ENCODE measurements around the gene GPX3.

The GPX3 gene

GRCh38 chr5:151020304-151021110 lies at the start of gene GPX3:
TSS of gene GPX3 (plus strand) at chr5:151020591. CDS start at chr5:151020655, 64 bp downstream.
- DNase-seq (ENCODE audit: low read depth in 3 of 3) = peak in 1 of 3 experiments; percentile 27

- DNase-seq (ENCODE audit: low read depth in 3 of 3) = no peak
These were observed 41.8 kb upstream of the GPX3 start for GRCh38 chr5:150978590-150978989.

- DNase-seq (ENCODE audit: low read depth in 3 of 3) = no peak
These were observed 32.6 kb upstream of the GPX3 start for GRCh38 chr5:150987746-150988145.

GRCh38 chr5:150989695-150990094 lies 30.7 kb upstream of the GPX3 start:
- DNase-seq (ENCODE audit: low read depth in 3 of 3) = no peak

GRCh38 chr5:150992705-150993104 lies 27.7 kb upstream of the GPX3 start:
- DNase-seq (ENCODE audit: low read depth in 3 of 3) = no peak

- no peak for DNase-seq (ENCODE audit: low read depth in 3 of 3)
These were observed 27.0 kb upstream of the GPX3 start for GRCh38 chr5:150993422-150993821.

GRCh38 chr5:150993826-150994412 lies 26.5 kb upstream of the GPX3 start:
- no peak for DNase-seq (ENCODE audit: low read depth in 3 of 3)

GRCh38 chr5:150999704-151000442 lies 20.5 kb upstream of the GPX3 start:
- no peak for DNase-seq (ENCODE audit: low read depth in 3 of 3)

- DNase-seq (ENCODE audit: low read depth in 3 of 3) = no peak
These were observed 19.0 kb upstream of the GPX3 start for GRCh38 chr5:151001436-151001835.

GRCh38 chr5:151002250-151002649 lies 18.1 kb upstream of the GPX3 start:
- no peak for DNase-seq (ENCODE audit: low read depth in 3 of 3)

- no peak for DNase-seq (ENCODE audit: low read depth in 3 of 3)
These were observed 17.5 kb upstream of the GPX3 start for GRCh38 chr5:151002681-151003502.

GRCh38 chr5:151003503-151003860 lies 16.9 kb upstream of the GPX3 start:
- DNase-seq (ENCODE audit: low read depth in 3 of 3) = no peak

- DNase-seq (ENCODE audit: low read depth in 3 of 3) = no peak
These were observed 15.9 kb upstream of the GPX3 start for GRCh38 chr5:151004499-151004898.

GRCh38 chr5:151005187-151005949 lies 15.0 kb upstream of the GPX3 start:
- DNase-seq (ENCODE audit: low read depth in 3 of 3) = no peak

GRCh38 chr5:151005950-151006576 lies 14.3 kb upstream of the GPX3 start:
- DNase-seq (ENCODE audit: low read depth in 3 of 3) = no peak

GRCh38 chr5:151006704-151007334 lies 13.6 kb upstream of the GPX3 start:
- no peak for DNase-seq (ENCODE audit: low read depth in 3 of 3)

GRCh38 chr5:151007430-151008209 lies 12.8 kb upstream of the GPX3 start:
- no peak for DNase-seq (ENCODE audit: low read depth in 3 of 3)

- DNase-seq (ENCODE audit: low read depth in 3 of 3) = no peak
These were observed 12.2 kb upstream of the GPX3 start for GRCh38 chr5:151008210-151008491.

GRCh38 chr5:151008906-151009305 lies 11.5 kb upstream of the GPX3 start:
- DNase-seq (ENCODE audit: low read depth in 3 of 3) = no peak

GRCh38 chr5:151012862-151013261 lies 7.5 kb upstream of the GPX3 start:
- DNase-seq (ENCODE audit: low read depth in 3 of 3) = no peak
